Activated CD8-positive, alpha-beta T cell treated with anti-CD3 and anti-CD28 coated beads, Interleukin-2, amount 10 ng/mL, durations not matched to agents 7 days and 5 days (primary cell): ENCODE results near the gene MICU2. TPM values are rescaled to one million over a fixed set of nuclear protein-coding genes. Genes with fewer than 3 reads are reported as not detected.

Experiments
- ATAC-seq: fragments of 150-1000 bp; cut with Tn5 transposase; one replicate; pipeline ENCODE4 v1.10.0; 2021; ENCODE audit warnings: moderate library complexity
- CTCF ChIA-PET: fragments of 350-600 bp; sonication (Branson Sonifier 250); formaldehyde crosslinking; loops from one replicate; lab custom pipeline; 2021; ENCODE audit warnings: antibody characterized with exemption; lab: Charles Lee
- POLR2A ChIA-PET: fragments of 350-600 bp; sonication (Branson Sonifier 250); formaldehyde crosslinking; loops from one replicate; lab custom pipeline; 2021; ENCODE audit warnings: antibody characterized with exemption; lab: Charles Lee
- DNase-seq: peaks from one replicate; pipeline ENCODE4 v3.0.0-alpha.2; 2020
- H3K27ac Mint-ChIP-seq: one replicate; pipeline ENCODE4 v1.8.0; 2021; ENCODE audit warnings: mild to moderate bottlenecking, mixed read lengths
- H3K27me3 Mint-ChIP-seq: one replicate; pipeline ENCODE4 v1.8.0; 2021; ENCODE audit warnings: low read depth, mixed read lengths
- H3K36me3 Mint-ChIP-seq: one replicate; pipeline ENCODE4 v1.8.0; 2021; ENCODE audit warnings: low read depth, mixed read lengths
- H3K4me1 Mint-ChIP-seq: one replicate; pipeline ENCODE4 v1.8.0; 2021; ENCODE audit warnings: low read depth, mixed read lengths
- H3K4me3 Mint-ChIP-seq: one replicate; pipeline ENCODE4 v1.8.0; 2021; ENCODE audit warnings: mild to moderate bottlenecking, mixed read lengths
- H3K9me3 Mint-ChIP-seq: one replicate; pipeline ENCODE4 v1.8.0; 2022; ENCODE audit warnings: mixed read lengths; ENCODE audit not compliant: insufficient read depth
- total RNA-seq, 2 experiments: library from RNA; stranded (reverse); gene quantifications; one replicate each; pipeline ENCODE4 v1.2.3, GENCODE V29; 2021

The MICU2 gene
- total RNA-seq, 2 experiments from 2014 or later, result 33.1 to 35.3 TPM

DNA sequence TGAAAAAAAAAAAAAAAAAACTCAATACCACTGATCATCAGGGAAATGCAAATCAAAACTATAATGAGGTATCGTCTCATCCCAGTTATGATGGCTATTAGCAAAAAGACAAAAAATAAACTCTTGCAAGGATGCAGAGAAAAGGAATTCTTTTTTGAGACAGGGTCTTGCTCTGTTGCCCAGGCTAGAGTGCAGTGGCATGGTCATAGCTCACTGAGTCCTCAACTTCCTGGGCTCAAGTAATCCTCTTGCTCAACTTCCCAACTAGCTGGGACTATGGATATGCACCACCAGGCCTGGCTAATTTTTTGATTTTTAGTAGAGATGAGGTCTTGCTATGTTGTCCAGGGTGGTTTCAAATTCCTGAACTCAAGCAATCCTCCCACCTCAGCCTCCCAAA lies 59.5 kb downstream of the MICU2 start:
- Mint-ChIP-seq H3K4me1 (no peaks in the 10 kb centered on the region), H3K4me3 (no peak overlapping the region)
- POLR2A ChIA-PET, result no interaction called here

GRCh38 chr13:21542563-21542962 lies 61.4 kb downstream of the MICU2 start:
- DNase-seq (no peak), ATAC-seq (no peak)
- Mint-ChIP-seq H3K36me3 (peaks cover 25% of the 10 kb centered on the region), H3K4me3 (no peak overlapping the region), H3K27ac (no peak overlapping the region), H3K4me1 (peaks cover 2% of the 10 kb centered on the region), H3K9me3 (no peaks in the 10 kb centered on the region), H3K27me3 (no peaks in the 10 kb centered on the region)
- CTCF ChIA-PET, result no interaction called here
- POLR2A ChIA-PET, result no interaction called here

More for the DNA sequence above, 59.5 kb downstream of the MICU2 start:
- Mint-ChIP-seq H3K9me3 (no peaks in the 10 kb centered on the region), H3K36me3 (peaks cover 14% of the 10 kb centered on the region), H3K27ac (no peak overlapping the region), H3K27me3 (no peaks in the 10 kb centered on the region)
- DNase-seq, result no peak
- ATAC-seq, result no peak
- CTCF ChIA-PET, result no interaction called here

DNA sequence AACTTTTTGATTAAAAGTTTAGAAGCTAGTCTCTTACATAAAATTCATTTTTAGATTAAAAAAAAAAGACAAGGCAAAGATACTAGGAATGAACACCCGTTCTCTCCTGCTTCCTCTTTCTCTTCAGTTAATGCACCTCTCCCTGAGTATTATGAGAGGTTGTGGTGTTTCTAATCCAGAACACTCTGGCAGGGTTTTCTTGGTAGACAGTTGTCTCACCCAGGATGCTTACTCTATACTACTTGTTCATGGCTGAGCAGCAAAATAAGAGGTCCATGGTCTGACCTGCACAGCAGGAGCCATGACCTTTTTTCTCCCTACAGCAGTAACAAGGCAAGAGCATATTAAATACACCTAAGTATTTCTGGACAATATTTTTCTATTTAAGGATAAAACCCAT lies 62.0 kb downstream of the MICU2 start:
- POLR2A ChIA-PET, result no interaction called here
- Mint-ChIP-seq H3K4me1 (peaks cover 2% of the 10 kb centered on the region), H3K4me3 (no peak overlapping the region), H3K36me3 (peaks cover 27% of the 10 kb centered on the region), H3K27ac (no peak overlapping the region), H3K27me3 (no peaks in the 10 kb centered on the region), H3K9me3 (no peaks in the 10 kb centered on the region)
- CTCF ChIA-PET, result no interaction called here
- DNase-seq (no peak), ATAC-seq (no peak)

DNA sequence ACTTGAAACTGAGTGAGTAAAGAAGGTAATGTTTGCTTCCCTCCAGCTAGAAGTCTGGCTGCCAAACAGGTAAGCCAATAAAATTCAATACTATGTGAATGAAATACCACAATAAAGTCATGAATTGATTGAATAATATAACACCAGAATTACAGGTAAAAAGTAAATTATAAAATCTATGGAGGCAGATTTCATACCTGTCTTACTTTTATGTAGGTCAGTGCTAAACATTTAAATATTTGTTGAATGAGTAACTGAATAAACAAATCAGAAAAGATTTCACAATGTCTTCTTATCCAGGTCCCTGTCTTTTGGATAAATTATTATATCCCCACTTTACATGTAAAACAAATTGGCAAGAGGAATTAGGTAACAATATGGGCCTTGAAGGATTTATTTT lies 62.7 kb downstream of the MICU2 start:
- ChIA-PET POLR2A (interaction anchor here (0.7 kb wide), 1 partner anchor 1106 kb away, joined by 3 read pairs; no protein-coding TSS in a partner anchor), CTCF (no interaction called here)
- H3K4me3 Mint-ChIP-seq, result no peak overlapping the region
- H3K36me3 Mint-ChIP-seq, result peaks cover 25% of the 10 kb centered on the region
- no peaks in the 10 kb centered on the region for H3K9me3 Mint-ChIP-seq
- peaks cover 2% of the 10 kb centered on the region for H3K4me1 Mint-ChIP-seq
- H3K27ac Mint-ChIP-seq, result no peak overlapping the region
- DNase-seq (no peak), ATAC-seq (no peak)
- H3K27me3 Mint-ChIP-seq, result no peaks in the 10 kb centered on the region

DNA sequence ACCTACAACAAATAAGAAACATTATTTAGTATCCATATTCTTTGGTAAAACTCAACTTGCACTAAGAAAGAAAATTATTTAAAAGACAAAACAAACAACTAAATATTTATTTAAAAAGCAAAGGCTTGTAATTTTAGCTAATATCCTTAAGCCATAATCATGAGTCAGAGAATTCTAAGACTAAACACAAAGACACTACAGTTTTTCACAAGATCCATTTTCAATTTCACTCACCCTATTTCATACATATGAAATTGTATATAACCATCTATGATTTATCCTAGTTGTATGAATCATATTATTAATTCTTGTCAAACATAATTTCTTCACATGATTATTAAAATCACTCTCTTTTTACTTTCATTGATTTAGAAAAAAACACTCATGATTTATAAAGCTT lies 64.3 kb downstream of the MICU2 start:
- ChIA-PET POLR2A (no interaction called here), CTCF (interaction anchor here (1.8 kb wide), 1 partner anchor 18 kb away, joined by 4 read pairs; no protein-coding TSS in a partner anchor)
- no peak overlapping the region for H3K27ac Mint-ChIP-seq
- peaks cover 17% of the 10 kb centered on the region for H3K36me3 Mint-ChIP-seq
- DNase-seq (no peak), ATAC-seq (no peak)
- H3K27me3 Mint-ChIP-seq, result no peaks in the 10 kb centered on the region
- H3K9me3 Mint-ChIP-seq, result no peaks in the 10 kb centered on the region
- H3K4me3 Mint-ChIP-seq, result no peak overlapping the region
- H3K4me1 Mint-ChIP-seq, result peaks cover 2% of the 10 kb centered on the region

- H3K4me1 Mint-ChIP-seq, result peaks cover 2% of the 10 kb centered on the region
- no peak for DNase-seq
- H3K9me3 Mint-ChIP-seq, result no peaks in the 10 kb centered on the region
- ChIA-PET CTCF (interaction anchor here (1.8 kb wide), 1 partner anchor 18 kb away, joined by 4 read pairs; no protein-coding TSS in a partner anchor), POLR2A (no interaction called here)
- H3K4me3 Mint-ChIP-seq, result no peak overlapping the region
- H3K36me3 Mint-ChIP-seq, result peaks cover 14% of the 10 kb centered on the region
- no peak overlapping the region for H3K27ac Mint-ChIP-seq
- no peaks in the 10 kb centered on the region for H3K27me3 Mint-ChIP-seq
- ATAC-seq, result no peak
These were observed 65.2 kb downstream of the MICU2 start for GRCh38 chr13:21538753-21539152.

DNA sequence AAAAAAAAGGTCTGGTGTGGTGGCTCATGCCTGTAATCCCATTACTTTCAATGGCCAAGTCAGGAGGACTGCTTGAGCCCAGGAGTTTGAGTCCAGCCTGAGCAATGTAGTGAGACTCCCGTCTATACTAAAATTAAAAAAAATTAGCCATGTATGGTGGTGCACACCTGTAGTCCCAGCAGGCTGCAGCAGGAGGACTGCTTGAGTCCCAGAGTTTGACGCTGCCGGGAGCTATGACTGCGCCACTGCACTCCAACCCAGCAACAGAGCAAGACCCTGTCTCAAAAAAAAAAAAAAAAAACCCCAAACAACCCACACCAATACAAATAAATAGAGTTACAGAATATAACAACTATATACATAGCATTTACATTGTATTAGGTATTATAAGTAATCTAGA lies 65.7 kb downstream of the MICU2 start:
- no peak for DNase-seq
- Mint-ChIP-seq H3K4me3 (no peak overlapping the region), H3K36me3 (peaks cover 14% of the 10 kb centered on the region), H3K9me3 (no peaks in the 10 kb centered on the region), H3K27ac (no peak overlapping the region), H3K27me3 (no peaks in the 10 kb centered on the region), H3K4me1 (peaks cover 2% of the 10 kb centered on the region)
- POLR2A ChIA-PET, result no interaction called here
- ATAC-seq, result no peak
- CTCF ChIA-PET, result interaction anchor here (1.8 kb wide), 1 partner anchor 19 kb away, joined by 4 read pairs; no protein-coding TSS in a partner anchor

DNA sequence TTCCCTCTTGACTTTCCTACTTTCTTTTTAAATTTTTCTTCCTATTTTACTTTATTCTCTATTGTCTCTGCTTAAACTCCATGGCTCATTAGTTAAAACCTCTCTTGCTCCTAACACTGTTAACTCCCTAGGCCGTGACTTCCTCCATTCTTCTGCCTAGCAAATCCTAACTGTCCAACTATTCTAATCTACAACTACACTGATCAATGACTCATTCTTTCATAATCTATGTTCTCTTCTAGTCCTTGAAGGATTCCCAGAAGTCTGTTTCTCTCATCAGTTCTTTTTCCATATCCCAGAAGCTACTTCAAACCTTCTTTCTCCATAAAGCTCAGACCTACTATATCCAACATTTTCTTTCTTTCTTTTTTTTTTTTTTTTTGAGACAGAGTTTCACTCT lies 66.9 kb downstream of the MICU2 start:
- ATAC-seq (no peak), DNase-seq (no peak)
- Mint-ChIP-seq H3K27me3 (no peaks in the 10 kb centered on the region), H3K27ac (no peak overlapping the region), H3K4me3 (no peak overlapping the region), H3K9me3 (no peaks in the 10 kb centered on the region), H3K36me3 (peaks cover 14% of the 10 kb centered on the region), H3K4me1 (peaks cover 2% of the 10 kb centered on the region)
- ChIA-PET POLR2A (no interaction called here), CTCF (no interaction called here)

GRCh38 chr13:21534760-21535159 lies 69.2 kb downstream of the MICU2 start:
- Mint-ChIP-seq H3K4me3 (no peak overlapping the region), H3K9me3 (no peaks in the 10 kb centered on the region), H3K27ac (no peak overlapping the region), H3K27me3 (no peaks in the 10 kb centered on the region), H3K4me1 (peaks cover 2% of the 10 kb centered on the region), H3K36me3 (peaks cover 14% of the 10 kb centered on the region)
- ATAC-seq, result no peak
- CTCF ChIA-PET, result no interaction called here
- no peak for DNase-seq
- POLR2A ChIA-PET, result no interaction called here

- CTCF ChIA-PET, result no interaction called here
- POLR2A ChIA-PET, result no interaction called here
- H3K27ac Mint-ChIP-seq, result no peak overlapping the region
These were observed 72.5 kb downstream of the MICU2 start for GRCh38 chr13:21531455-21531854.

DNA sequence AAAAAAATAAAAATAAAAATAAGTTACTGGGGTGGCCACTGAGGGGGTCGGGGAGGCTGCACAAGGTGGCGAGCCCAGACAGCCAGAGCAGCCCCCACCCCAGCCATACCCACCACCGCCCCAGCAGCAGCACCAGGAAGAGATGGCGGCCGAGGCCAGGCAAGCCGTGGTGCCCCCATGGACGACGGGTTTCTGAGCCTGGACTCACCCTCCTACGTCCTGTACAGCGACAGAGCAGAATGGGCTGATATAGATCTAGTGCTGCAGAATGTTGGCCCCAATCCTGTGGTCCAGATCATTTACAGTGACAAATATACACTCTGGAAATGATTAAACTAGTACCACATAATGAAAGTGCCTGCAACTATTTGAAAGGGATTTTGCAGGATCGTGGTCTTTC lies 73.3 kb downstream of the MICU2 start:
- ChIA-PET CTCF (no interaction called here), POLR2A (no interaction called here)
- Mint-ChIP-seq H3K27ac (no peak overlapping the region), H3K4me1 (no peaks in the 10 kb centered on the region), H3K9me3 (no peaks in the 10 kb centered on the region), H3K27me3 (no peaks in the 10 kb centered on the region), H3K4me3 (no peak overlapping the region), H3K36me3 (no peaks in the 10 kb centered on the region)
- DNase-seq (no peak), ATAC-seq (no peak)

More at GRCh38 chr13:21531455-21531854, 72.5 kb downstream of the MICU2 start:
- H3K4me3 Mint-ChIP-seq, result no peak overlapping the region
- no peaks in the 10 kb centered on the region for H3K36me3 Mint-ChIP-seq
- H3K9me3 Mint-ChIP-seq, result no peaks in the 10 kb centered on the region
- H3K4me1 Mint-ChIP-seq, result no peaks in the 10 kb centered on the region
- DNase-seq (no peak), ATAC-seq (no peak)
- H3K27me3 Mint-ChIP-seq, result no peaks in the 10 kb centered on the region

GRCh38 chr13:21529146-21529893 lies 74.7 kb downstream of the MICU2 start:
- Mint-ChIP-seq H3K36me3 (peaks cover 2% of the 10 kb centered on the region), H3K4me1 (no peaks in the 10 kb centered on the region), H3K27me3 (no peaks in the 10 kb centered on the region), H3K4me3 (no peak overlapping the region), H3K9me3 (no peaks in the 10 kb centered on the region), H3K27ac (no peak overlapping the region)
- ChIA-PET POLR2A (interaction anchor here (1.0 kb wide), 1 partner anchor 75 kb away, joined by 4 read pairs; the partner anchor contains the start of gene MICU2), CTCF (interaction anchor here (0.9 kb wide), 1 partner anchor 109 kb away, joined by 4 read pairs; no protein-coding TSS in a partner anchor)
- no peak for DNase-seq
- peak; percentile 49 for ATAC-seq
